HFFc6 (cell line): ENCODE measurements around the gene PDPK1. TPM values are rescaled to one million over a fixed set of nuclear protein-coding genes. Genes with fewer than 3 reads are reported as not detected.

ENCODE experiments used
- DNase-seq: peaks from one replicate; pipeline ENCODE4 v3.0.0-alpha.2; 2018
- H3K27ac Mint-ChIP-seq: 2 replicates; pipeline ENCODE4 v1.8.0; 2020; ENCODE audit warnings: mild to moderate bottlenecking, mixed read lengths
- H3K27me3 Mint-ChIP-seq: 2 replicates; pipeline ENCODE4 v1.8.0; 2021; ENCODE audit warnings: mild to moderate bottlenecking, moderate library complexity, mixed read lengths; ENCODE audit not compliant: insufficient read depth
- H3K36me3 Mint-ChIP-seq: 2 replicates; pipeline ENCODE4 v1.8.0; 2021; ENCODE audit warnings: low read depth, mixed read lengths
- H3K4me1 Mint-ChIP-seq: 2 replicates; pipeline ENCODE4 v1.8.0; 2020; ENCODE audit warnings: low read depth, mixed read lengths
- H3K4me3 Mint-ChIP-seq: 2 replicates; pipeline ENCODE4 v1.8.0; 2020; ENCODE audit warnings: mild to moderate bottlenecking, moderate library complexity, mixed read lengths
- H3K9me3 Mint-ChIP-seq: 2 replicates; pipeline ENCODE4 v1.8.0; 2020; ENCODE audit warnings: mild to moderate bottlenecking, mixed read lengths
- CTCF ChIP-seq: fragments of 200-600 bp; sonication (generic); IDR thresholded peaks from 2 replicates; pipeline ENCODE4 v1.5.0; 2021; ENCODE audit warnings: antibody characterized with exemption, mild to moderate bottlenecking
- total RNA-seq, 6 experiments: library from RNA; stranded (reverse); fragmentation: NEBNext Ultra II Directional; extraction: Animal tissue kit (Norgen Biotek cat#: 25700); gene quantifications; 2 replicates in 1 of 6; 3 replicates in 5 of 6; pipeline ENCODE4 v1.2.3, GENCODE V29; 2021

Gene PDPK1
- total RNA-seq, 6 experiments from 2014 or later = 34.2 to 43.8 (median 37.0) TPM

GRCh38 chr16:2494616-2495015 lies 43.2 kb upstream of the PDPK1 start:
- Mint-ChIP-seq H3K4me3 (no peak overlapping the region), H3K9me3 (no peaks in the 10 kb centered on the region), H3K4me1 (no peaks in the 10 kb centered on the region), H3K36me3 (no peaks in the 10 kb centered on the region; the same call in 1 of the 2 replicates), H3K27me3 (no peaks in the 10 kb centered on the region; the same call in 1 of the 2 replicates), H3K27ac (no peak overlapping the region)
- no peak for TF ChIP-seq CTCF
- no peak for DNase-seq

GRCh38 chr16:2495041-2495440 lies 42.8 kb upstream of the PDPK1 start:
- Mint-ChIP-seq H3K9me3 (no peaks in the 10 kb centered on the region), H3K27me3 (no peaks in the 10 kb centered on the region), H3K4me1 (no peaks in the 10 kb centered on the region), H3K27ac (no peak overlapping the region), H3K36me3 (no peaks in the 10 kb centered on the region; the same call in 1 of the 2 replicates), H3K4me3 (no peak overlapping the region)
- no peak for TF ChIP-seq CTCF
- no peak for DNase-seq

GRCh38 chr16:2496223-2497115 lies 41.4 kb upstream of the PDPK1 start:
- no peaks in the 10 kb centered on the region for H3K4me1 Mint-ChIP-seq
- H3K4me3 Mint-ChIP-seq = no peak overlapping the region
- TF ChIP-seq CTCF = no peak
- H3K27ac Mint-ChIP-seq = no peak overlapping the region
- H3K27me3 Mint-ChIP-seq = no peaks in the 10 kb centered on the region
- no peak for DNase-seq
- no peaks in the 10 kb centered on the region for H3K9me3 Mint-ChIP-seq
- H3K36me3 Mint-ChIP-seq = no peaks in the 10 kb centered on the region; the same call in 1 of the 2 replicates

GRCh38 chr16:2497116-2497630 lies 40.6 kb upstream of the PDPK1 start:
- no peak for DNase-seq
- no peaks in the 10 kb centered on the region for H3K27me3 Mint-ChIP-seq
- H3K4me3 Mint-ChIP-seq = no peak overlapping the region
- no peak overlapping the region for H3K27ac Mint-ChIP-seq
- TF ChIP-seq CTCF = no peak
- no peaks in the 10 kb centered on the region; the same call in 1 of the 2 replicates for H3K36me3 Mint-ChIP-seq
- H3K4me1 Mint-ChIP-seq = no peaks in the 10 kb centered on the region
- no peaks in the 10 kb centered on the region for H3K9me3 Mint-ChIP-seq

GRCh38 chr16:2497695-2498484 lies 39.9 kb upstream of the PDPK1 start:
- Mint-ChIP-seq H3K36me3 (no peaks in the 10 kb centered on the region; the same call in 1 of the 2 replicates), H3K27ac (no peak overlapping the region), H3K4me1 (peaks cover 4% of the 10 kb centered on the region; the same call in 1 of the 2 replicates), H3K27me3 (no peaks in the 10 kb centered on the region), H3K4me3 (no peak overlapping the region), H3K9me3 (no peaks in the 10 kb centered on the region)
- TF ChIP-seq CTCF = no peak
- no peak for DNase-seq
